Spinal cord (tissue), 10 donors: ENCODE data around the gene CDC16. TPM values are rescaled to one million over a fixed set of nuclear protein-coding genes. Genes with fewer than 3 reads are reported as not detected.
A peak's percentile ranks its signal among the peaks of the same experiment; 100 is the strongest.

Source experiments
- DNase-seq, 6 donors: peaks; one replicate each; pipeline versions ENCODE4 v3.0.0 to v3.0.0-alpha.2; 2013 to 2015; ENCODE audit warnings: low spot score in 6 of 6, low read depth in 4 of 6
- H3K27ac ChIP-seq: one replicate; pipeline ENCODE4 v1.5.1; 2013; ENCODE audit warnings: low read depth, low read length, control low read depth
- H3K27me3 ChIP-seq: one replicate; pipeline ENCODE4 v1.6.1; 2013; ENCODE audit warnings: low read length; ENCODE audit not compliant: control insufficient read depth, insufficient read depth
- H3K36me3 ChIP-seq: one replicate; pipeline ENCODE4 v1.6.1; 2013; ENCODE audit warnings: low read length; ENCODE audit not compliant: control insufficient read depth, insufficient read depth
- H3K4me1 ChIP-seq: one replicate; pipeline ENCODE4 v1.6.1; 2013; ENCODE audit warnings: low read length; ENCODE audit not compliant: control insufficient read depth, insufficient read depth
- H3K4me3 ChIP-seq: one replicate; pipeline ENCODE4 v1.5.1; 2013; ENCODE audit warnings: low read depth, low read length, control low read depth
- H3K9me3 ChIP-seq: one replicate; pipeline ENCODE4 v1.6.1; 2013; ENCODE audit warnings: low read length; ENCODE audit not compliant: control insufficient read depth, insufficient read depth
- WGBS: methylation state at CpG from one replicate; pipeline ENCODE4 v1.1.5; 2013; ENCODE audit warnings: missing lambda C conversion rate; ENCODE audit not compliant: insufficient coverage; 5-methylcytosine and 5-hydroxymethylcytosine counted together
- polyA plus RNA-seq, 2 donors: library from polyadenylated mRNA; unstranded; fragments of 120-200 nt; gene quantifications; one replicate each; pipeline ENCODE4 v1.2.1, GENCODE V29; 2013; ENCODE audit not compliant: insufficient read length in 2 of 2
- total RNA-seq, 2 donors: library from RNA; depleted of rRNA in 1 of 2; stranded (reverse); fragments of 120-200 nt in 1 of 2; fragments of >200 nt in 1 of 2; gene quantifications; one replicate each; pipeline versions ENCODE4 v1.2.3 to v1.2.4, GENCODE V29; 2013 to 2014
- donor health status: healthy.

CDC16 gene
- total and polyA plus RNA-seq, 4 donors: 71.5 to 98.1 (median 88.1) TPM

GRCh38 chr13:114304346-114305034 is 69.8 kb downstream of the CDC16 start:
- Histone ChIP-seq H3K36me3 (peaks cover 65% of the 10 kb centered on the region), H3K9me3 (no peaks in the 10 kb centered on the region), H3K4me1 (no peaks in the 10 kb centered on the region), H3K27me3 (no peaks in the 10 kb centered on the region), H3K4me3 (no peak overlapping the region), H3K27ac (no peak overlapping the region)
- 100% methylated on average over 7 of the region's 13 CpGs for WGBS
- DNase-seq: no peak

- Histone ChIP-seq H3K36me3 (peaks cover 23% of the 10 kb centered on the region), H3K27ac (no peak overlapping the region), H3K9me3 (no peaks in the 10 kb centered on the region), H3K27me3 (no peaks in the 10 kb centered on the region), H3K4me3 (no peak overlapping the region), H3K4me1 (peaks cover 8% of the 10 kb centered on the region)
- no peak for DNase-seq
- WGBS: 88% methylated on average over 2 of the region's 2 CpGs
These were observed 74.4 kb downstream of the CDC16 start for GRCh38 chr13:114309086-114309485.

GRCh38 chr13:114309806-114310410 is 75.2 kb downstream of the CDC16 start:
- peaks cover 17% of the 10 kb centered on the region for H3K36me3 ChIP-seq
- no peak overlapping the region for H3K4me3 ChIP-seq
- no peak overlapping the region for H3K27ac ChIP-seq
- H3K9me3 ChIP-seq: no peaks in the 10 kb centered on the region
- DNase-seq: peak in 2 of 6 donors; percentile 9 to 11
- H3K4me1 ChIP-seq: peaks cover 8% of the 10 kb centered on the region
- 49% methylated on average over 6 of the region's 6 CpGs for WGBS
- no peaks in the 10 kb centered on the region for H3K27me3 ChIP-seq

GRCh38 chr13:114310956-114311355 is 76.3 kb downstream of the CDC16 start:
- Histone ChIP-seq H3K4me3 (no peak overlapping the region), H3K9me3 (no peaks in the 10 kb centered on the region), H3K4me1 (peaks cover 13% of the 10 kb centered on the region), H3K27me3 (no peaks in the 10 kb centered on the region), H3K27ac (no peak overlapping the region), H3K36me3 (peaks cover 14% of the 10 kb centered on the region)
- WGBS: no CpG with 5 or more reads among the region's 5 CpGs
- no peak for DNase-seq

GRCh38 chr13:114311387-114311786 is 76.7 kb downstream of the CDC16 start:
- Histone ChIP-seq H3K4me1 (peaks cover 17% of the 10 kb centered on the region), H3K4me3 (no peak overlapping the region), H3K27me3 (no peaks in the 10 kb centered on the region), H3K27ac (no peak overlapping the region), H3K9me3 (no peaks in the 10 kb centered on the region), H3K36me3 (peaks cover 10% of the 10 kb centered on the region)
- DNase-seq: no peak

- peaks cover 18% of the 10 kb centered on the region for H3K4me1 ChIP-seq
- no peak for DNase-seq
- H3K27me3 ChIP-seq: no peaks in the 10 kb centered on the region
- H3K9me3 ChIP-seq: no peaks in the 10 kb centered on the region
- no peak overlapping the region for H3K4me3 ChIP-seq
- peaks cover 5% of the 10 kb centered on the region for H3K36me3 ChIP-seq
- no CpG with 5 or more reads among the region's 2 CpGs for WGBS
- H3K27ac ChIP-seq: no peak overlapping the region
These were observed 77.2 kb downstream of the CDC16 start for GRCh38 chr13:114311908-114312307.

- Histone ChIP-seq H3K9me3 (no peaks in the 10 kb centered on the region), H3K36me3 (no peaks in the 10 kb centered on the region), H3K4me1 (peaks cover 25% of the 10 kb centered on the region), H3K27me3 (no peaks in the 10 kb centered on the region), H3K4me3 (peak overlapping the region; percentile 71), H3K27ac (peak overlapping the region; percentile 90)
- DNase-seq: no peak
- 100% methylated on average over 7 of the region's 17 CpGs for WGBS
These were observed 78.6 kb downstream of the CDC16 start for GRCh38 chr13:114313061-114313860.

GRCh38 chr13:114314074-114314912 is 79.6 kb downstream of the CDC16 start, which contains the start of gene CHAMP1:
Gene CHAMP1, plus strand, starts transcription at chr13:114314503. Its CDS starts 9,340 bp downstream, at chr13:114323843.
- Histone ChIP-seq H3K27ac (peak within 1 kb of the TSS; percentile 90), H3K9me3 (no peaks in the 10 kb centered on the region)
- under 1% methylated on average over 107 of the region's 107 CpGs for WGBS

More at GRCh38 chr13:114314074-114314912, 79.6 kb downstream of the CDC16 start, which contains the start of gene CHAMP1:
- Histone ChIP-seq H3K36me3 (no peaks in the 10 kb centered on the region), H3K4me3 (peak within 1 kb of the TSS; percentile 71), H3K27me3 (no peaks in the 10 kb centered on the region), H3K4me1 (peaks cover 27% of the 10 kb centered on the region)
- DNase-seq: peak; percentile 88 to 99 (median 94)
